K562 (cell line): ENCODE measurements around the gene TUBB4B. TPM values are rescaled to one million over a fixed set of nuclear protein-coding genes. Genes with fewer than 3 reads are reported as not detected.

ENCODE experiments used
- ATAC-seq: fragments of 200-7000 bp; cut with Tn5 transposase; 3 replicates; pipeline ENCODE4 v1.9.1; 2020; ENCODE audit warnings: moderate library complexity
- BruUV-seq: library from RNA; stranded (reverse); fragments of 400-500 nt; replicated peaks from 2 replicates; lab custom pipeline; 2021; lab: Mats Ljungman, UMichigan
- CTCF ChIA-PET: fragments of 300-600 bp; formaldehyde crosslinking; extraction: SDS; loops from one replicate; lab custom pipeline; 2021; ENCODE audit warnings: low intra/inter-chr PET ratio; lab: Yijun Ruan, JAX
- POLR2A ChIA-PET: fragments of 300-600, 350-650 bp; sonication (Branson Sonifier 250); formaldehyde crosslinking; extraction: SDS; loops from one replicate; lab custom pipeline; 2021; ENCODE audit warnings: antibody characterized with exemption, inconsistent platforms; lab: Yijun Ruan, JAX
- DNase-seq, 4 experiments: peaks; one replicate each; pipeline versions ENCODE4 v3.0.0 to v3.0.0-alpha.2; 2011 to 2018; ENCODE audit warnings: low spot score in 3 of 4, mixed read lengths in 3 of 4; ENCODE audit errors: extremely low read depth in 1 of 4
- FAIRE-seq: peaks from 2 replicates; lab custom pipeline; 2011; peaks lifted over from hg19 to GRCh38; lab: Jason Lieb, UNC
- H2AFZ ChIP-seq: 2 replicates; pipeline ENCODE4 v1.6.0; 2011; ENCODE audit warnings: low read depth, low read length, control low read depth, inconsistent platforms
- H3K27ac ChIP-seq: fragments of 200-600 bp; 3 replicates; pipeline ENCODE4 v1.8.0; 2011; ENCODE audit warnings: low read depth, mild to moderate bottlenecking, control low read depth, inconsistent platforms, low read length, moderate library complexity, mixed read lengths; ENCODE audit errors: extremely low read depth
- H3K27me3 ChIP-seq, 2 experiments: fragments of 300-600 bp in 1 of 2; 2 replicates in 1 of 2; 3 replicates in 1 of 2; pipeline versions ENCODE4 v1.6.0 to v1.8.0; 2011; ENCODE audit warnings: inconsistent platforms in 2 of 2, low read length in 2 of 2, mild to moderate bottlenecking in 1 of 2, mixed read lengths in 1 of 2, moderate library complexity in 1 of 2; ENCODE audit not compliant: control insufficient read depth in 2 of 2, insufficient read depth in 2 of 2
- H3K36me3 ChIP-seq: fragments of 300-600 bp; 3 replicates; pipeline ENCODE4 v1.8.0; 2011; ENCODE audit warnings: mild to moderate bottlenecking, low read length, inconsistent platforms; ENCODE audit not compliant: control insufficient read depth, insufficient read depth
- H3K4me1 ChIP-seq, 2 experiments: fragments of 200-600 bp in 1 of 2; replicated peaks in 1 of 2; 2 replicates in 1 of 2; 3 replicates in 1 of 2; pipeline versions ENCODE4 v1.5.1 to v1.8.0; 2011; ENCODE audit warnings: inconsistent platforms in 2 of 2, low read length in 2 of 2, mild to moderate bottlenecking in 1 of 2, mixed read lengths in 1 of 2, moderate library complexity in 1 of 2; ENCODE audit not compliant: control insufficient read depth in 2 of 2, insufficient read depth in 2 of 2
- H3K4me2 ChIP-seq: 2 replicates; pipeline ENCODE4 v1.6.1; 2011; ENCODE audit warnings: low read length, control low read depth, inconsistent platforms, mixed read lengths; ENCODE audit not compliant: insufficient read depth
- H3K4me3 ChIP-seq: fragments of 200-600 bp; sonication (generic), shearing (Covaris generic); 2 replicates; pipeline ENCODE4 v1.5.1; 2016; ENCODE audit warnings: control low read depth, inconsistent platforms
- H3K79me2 ChIP-seq: fragments of 200-600 bp; 3 replicates; pipeline ENCODE4 v1.8.0; 2011; ENCODE audit warnings: low read length, inconsistent platforms; ENCODE audit not compliant: control insufficient read depth, insufficient read depth
- H3K9ac ChIP-seq, 2 experiments: 2 replicates each; pipeline versions ENCODE4 v1.6.0 to v1.6.1; 2011; ENCODE audit warnings: low read depth in 2 of 2, low read length in 2 of 2, control low read depth in 1 of 2, inconsistent platforms in 1 of 2, mild to moderate bottlenecking in 1 of 2, mixed read lengths in 1 of 2; ENCODE audit not compliant: insufficient read depth in 1 of 2
- H3K9me1 ChIP-seq: one replicate; pipeline ENCODE4 v1.6.0; 2011; ENCODE audit warnings: inconsistent platforms, mild to moderate bottlenecking, low read length, moderate library complexity; ENCODE audit not compliant: control insufficient read depth, insufficient read depth
- H3K9me3 ChIP-seq: replicated peaks from 2 replicates; pipeline ENCODE4 v1.5.1; 2011; ENCODE audit warnings: low read depth, low read length, inconsistent platforms; ENCODE audit not compliant: control insufficient read depth, insufficient read depth
- H4K20me1 ChIP-seq: replicated peaks from 2 replicates; pipeline ENCODE4 v1.6.1; 2011; ENCODE audit warnings: low read length, inconsistent platforms, mixed read lengths; ENCODE audit not compliant: control insufficient read depth, insufficient read depth
- BRF2 ChIP-seq: IDR thresholded peaks from 3 replicates; pipeline ENCODE4 v1.6.1; 2011; ENCODE audit warnings: borderline replicate concordance, mild to moderate bottlenecking; ENCODE audit not compliant: insufficient read length, insufficient read depth
- CEBPB ChIP-seq: fragments of 450-650 bp; IDR thresholded peaks from 2 replicates; pipeline ENCODE4 v1.6.1; 2016; ENCODE audit warnings: missing genetic modification characterization, missing compliant biosample characterization
- GABPA ChIP-seq: fragments of 200-800 bp; sonication (Bioruptor generic); conservative IDR thresholded peaks from 2 replicates; pipeline ENCODE4 v1.6.1; 2016; ENCODE audit warnings: low read depth, missing genetic modification characterization, missing compliant biosample characterization
- MAX ChIP-seq: sonication (generic); formaldehyde crosslinking; IDR thresholded peaks from 2 replicates; pipeline ENCODE4 v1.9.0; 2022; ENCODE audit warnings: mild to moderate bottlenecking, missing genetic modification reagents
- WGBS: fragments of 100-300 bp; shearing (Covaris generic); methylation state at CpG from one replicate; pipeline ENCODE4 v1.1.6; 2016; ENCODE audit warnings: low coverage, mixed read lengths; ENCODE audit not compliant: insufficient coverage; ENCODE audit errors: missing lambda C conversion rate; 5-methylcytosine and 5-hydroxymethylcytosine counted together
- in situ Hi-C: fragments of 300-500 bp; cut with MboI; formaldehyde crosslinking; loops from 4 replicates; pipeline ENCODE4 v1.15.0; 2018; ENCODE audit warnings: inconsistent platforms, mixed read lengths
- intact Hi-C: fragments of 100-400 bp; cut with micrococcal nuclease; formaldehyde crosslinking; loops from 2 replicates; pipeline ENCODE4 v1.14.2; 2022
- polyA plus RNA-seq, 8 experiments: library from polyadenylated mRNA; depleted of rRNA in 4 of 8; stranded (reverse) in 5 of 8; unstranded in 3 of 8; fragments of >200 nt; fragmentation: Nextera tagmentation in 2 of 8; fragmentation: Illumina TruSeq in 1 of 8; extraction: Ambion mirVana in 2 of 8; extraction: Trizol in 1 of 8; gene quantifications; 2 replicates each; pipeline versions ENCODE4 v1.2.1 to v1.2.3, GENCODE V29; 2011 to 2014; ENCODE audit warnings: inconsistent platforms in 1 of 8, missing spikeins in 1 of 8
- total RNA-seq, 7 experiments: library from RNA; depleted of rRNA in 6 of 7; stranded (reverse); fragments of >200 nt in 6 of 7; fragmentation: Illumina TruSeq in 2 of 7; extraction: Trizol in 2 of 7; gene quantifications; 2 replicates each; pipeline versions ENCODE4 v1.2.1 to v1.2.3, GENCODE V29; 2011 to 2021; ENCODE audit warnings: low replicate concordance in 1 of 7

TUBB4B gene
- total and polyA plus RNA-seq, 9 of the 15 experiments (the other 6 are each of a cell fraction or from before 2014, with no cell fraction given), result 24.1 to 443 (median 268) TPM

- TF ChIP-seq BRF2, result no peak
- no peak for TF ChIP-seq CEBPB (tag)
Observed at GRCh38 chr9:137272241-137273094, 31.4 kb downstream of the TUBB4B start (continued).

GRCh38 chr9:137273095-137273490 lies 32.0 kb downstream of the TUBB4B start:
- no peak for FAIRE-seq
- in situ Hi-C loops, result no loop called here
- H3K27me3 ChIP-seq, result no peaks in the 10 kb centered on the region
- H3K36me3 ChIP-seq, result peaks cover 53% of the 10 kb centered on the region
- intact Hi-C loops, result no loop called here
- peaks cover 33 to 86% of the 10 kb centered on the region in 2 experiments for H3K4me1 ChIP-seq
- peak in 1 of 4 experiments; percentile 37 for DNase-seq
- no peak overlapping the region for H2AFZ ChIP-seq
- H3K9me3 ChIP-seq, result no peaks in the 10 kb centered on the region
- BruUV-seq, result TSS peak; percentile 5
- no peaks in the 10 kb centered on the region for H4K20me1 ChIP-seq
- 59% methylated on average over 9 of the region's 13 CpGs for WGBS
- peaks cover 16% of the 10 kb centered on the region for H3K79me2 ChIP-seq
- peak overlapping the region in 1 of 2 experiments; percentile 65; a peak in 1 of 4 replicates for H3K9ac ChIP-seq
- H3K4me3 ChIP-seq, result no peak overlapping the region
- H3K27ac ChIP-seq, result no peak overlapping the region
- no peaks in the 10 kb centered on the region for H3K9me1 ChIP-seq
- CTCF ChIA-PET, result no interaction called here
- POLR2A ChIA-PET, result interaction anchor here (0.7 to 1.3 kb wide), 6 partner anchors 9 to 387 kb away, joined by 3 to 6 read pairs (median 3); partner anchors contain the start of gene TRAF2
- no peak overlapping the region for H3K4me2 ChIP-seq
- ATAC-seq, result no peak
- TF ChIP-seq MAX (0 out of 2 replicates have a peak, but pooled peaks have one; percentile 12), GABPA (no peak)
